ENCODE data around the gene BIRC6.
"Not testable (repeated sequence)": the region's sequence is repeated elsewhere in the genome, so short reads cannot be mapped to it uniquely, and the experiment has no call there.

The BIRC6 gene

DNA sequence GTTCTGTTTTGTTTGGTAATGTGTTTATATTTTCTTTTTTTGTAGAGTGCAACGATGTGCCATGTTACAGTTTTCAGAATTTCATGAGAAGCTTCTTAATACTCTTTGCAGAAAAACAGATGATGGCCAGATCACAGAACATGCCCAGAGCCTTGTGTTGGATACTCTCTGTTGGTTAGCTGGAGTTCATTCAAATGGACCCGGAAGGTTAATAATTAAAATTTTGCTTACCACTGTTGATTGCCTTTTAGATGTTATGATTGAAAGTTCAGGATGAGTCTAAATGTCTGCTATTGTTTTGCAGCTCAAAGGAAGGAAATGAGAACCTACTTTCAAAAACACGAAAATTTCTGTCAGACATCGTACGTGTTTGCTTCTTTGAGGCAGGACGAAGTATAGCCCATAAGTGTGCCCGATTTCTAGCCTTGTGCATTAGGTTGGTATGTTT, 85.2 kb downstream of the BIRC6 start:
- DNase-seq (ENCODE audit: low read depth, low spot score) = no peak

DNA sequence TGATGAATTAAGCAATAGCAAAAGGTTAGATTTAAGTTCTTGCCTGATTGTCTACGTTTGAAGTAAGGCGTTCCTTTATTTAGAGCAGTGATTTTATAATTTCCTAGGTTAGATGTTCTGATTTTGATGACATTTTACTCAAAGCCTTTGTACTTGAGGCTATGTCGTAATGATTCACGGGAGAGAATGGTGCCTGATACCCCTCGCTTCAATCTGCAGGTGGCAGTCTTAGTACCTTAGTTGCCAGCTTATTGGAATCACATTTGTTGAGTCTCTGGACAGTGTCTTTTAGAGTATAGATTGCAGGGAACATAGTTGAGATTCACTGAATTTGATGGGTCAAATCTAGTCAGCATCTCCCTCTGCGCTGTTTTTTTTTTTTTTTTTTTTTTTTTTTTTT, 89.5 kb downstream of the BIRC6 start:
- no peak for DNase-seq (ENCODE audit: low read depth, low spot score)

DNA sequence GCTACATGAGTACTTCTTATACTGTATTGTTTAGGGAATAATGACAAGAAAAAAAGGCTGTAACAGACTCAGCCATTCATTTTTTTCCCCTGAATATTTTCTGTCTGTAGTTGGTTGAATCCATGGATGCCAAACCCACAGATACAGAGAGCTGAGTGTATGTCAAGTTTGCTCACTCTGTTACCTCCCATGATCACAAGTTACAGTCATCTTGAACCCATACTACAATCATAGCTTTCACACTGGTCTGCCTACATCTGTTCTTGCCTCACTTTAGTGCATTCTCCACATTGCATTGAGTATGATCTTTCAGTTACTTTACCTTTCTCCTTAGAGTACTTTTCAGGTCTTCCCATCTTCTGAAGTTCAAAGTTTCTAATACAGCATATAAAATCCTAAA, 94.0 kb downstream of the BIRC6 start:
- no peak for DNase-seq (ENCODE audit: low read depth, low spot score)

DNA sequence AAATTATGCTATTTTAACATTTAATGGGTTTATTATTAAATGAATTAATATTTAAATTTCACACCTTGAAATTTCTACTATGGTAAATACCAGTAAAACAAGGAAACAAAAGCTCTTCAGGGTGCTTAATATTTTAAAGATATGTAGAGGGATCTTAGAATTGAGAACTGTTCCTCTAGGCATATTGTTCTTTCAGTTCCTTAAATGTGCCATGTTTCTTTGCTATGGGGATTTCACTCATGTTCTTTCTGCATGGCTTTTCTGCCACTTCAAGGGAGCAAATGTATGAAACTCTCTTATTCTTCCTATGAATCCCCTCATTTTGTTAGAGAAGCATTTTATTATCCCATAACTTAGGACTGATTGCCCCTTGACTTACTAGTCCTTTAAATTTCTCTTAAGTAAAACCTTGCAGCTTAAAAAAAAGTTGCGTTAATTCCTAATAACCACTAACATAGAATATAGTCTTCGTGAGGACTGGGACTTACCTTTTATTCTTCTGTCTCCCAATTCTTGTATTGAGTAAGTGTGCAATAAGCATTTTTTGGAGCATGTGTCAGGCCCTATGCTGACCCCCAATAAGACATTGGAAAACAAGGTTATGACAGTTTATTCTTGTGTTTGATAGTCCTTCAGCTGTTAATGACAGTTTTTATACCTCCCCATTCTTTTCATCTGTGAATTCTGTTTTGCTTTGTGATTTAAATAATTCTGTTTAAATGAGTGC, 95.7 kb downstream of the BIRC6 start:
- DNase-seq (ENCODE audit: low read depth, low spot score) = no peak

GRCh38 chr2:32453242-32454062, 96.6 kb downstream of the BIRC6 start:
- DNase-seq (ENCODE audit: low read depth, low spot score) = no peak

- no peak for DNase-seq (ENCODE audit: low read depth, low spot score)
Measured at GRCh38 chr2:32455816-32456215, 99.0 kb downstream of the BIRC6 start.

GRCh38 chr2:32456808-32457207, 100.0 kb downstream of the BIRC6 start:
- DNase-seq (ENCODE audit: low read depth, low spot score) = no peak

GRCh38 chr2:32457814-32458213, 101.0 kb downstream of the BIRC6 start:
- DNase-seq (ENCODE audit: low read depth, low spot score) = no peak

- not testable (repeated sequence) for DNase-seq (ENCODE audit: low read depth, low spot score)
Measured at GRCh38 chr2:32460861-32461260, 104.0 kb downstream of the BIRC6 start.

- DNase-seq (ENCODE audit: low read depth, low spot score) = no peak
Measured at GRCh38 chr2:32463110-32463509, 106.3 kb downstream of the BIRC6 start.

- DNase-seq (ENCODE audit: low read depth, low spot score) = no peak
Measured at GRCh38 chr2:32464431-32464830, 107.6 kb downstream of the BIRC6 start.

DNA sequence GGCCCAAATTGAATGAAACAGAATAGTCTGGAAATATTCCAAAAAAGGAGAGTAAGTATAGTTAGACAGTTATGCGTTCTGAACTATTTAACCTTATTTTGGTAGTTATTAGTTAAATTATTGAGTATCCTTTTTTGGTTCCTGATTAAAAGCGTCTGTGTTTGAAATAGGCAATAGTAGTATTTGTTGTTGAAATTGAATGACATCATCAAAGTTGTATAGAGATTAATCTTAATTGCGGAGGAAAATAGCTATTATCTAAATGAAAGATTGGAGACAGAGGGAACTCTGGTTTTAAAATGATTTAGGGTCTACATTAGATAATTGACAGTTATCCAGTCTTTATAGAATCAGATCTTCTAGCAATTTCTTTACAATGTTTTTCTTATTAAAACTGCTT, 115.8 kb downstream of the BIRC6 start:
- no peak for DNase-seq (ENCODE audit: low read depth, low spot score)

- no peak for DNase-seq (ENCODE audit: low read depth, low spot score)
Measured at GRCh38 chr2:32474381-32474780, 117.6 kb downstream of the BIRC6 start.

GRCh38 chr2:32478889-32479620, 122.2 kb downstream of the BIRC6 start:
- DNase-seq (ENCODE audit: low read depth, low spot score) = peak; percentile 30

DNA sequence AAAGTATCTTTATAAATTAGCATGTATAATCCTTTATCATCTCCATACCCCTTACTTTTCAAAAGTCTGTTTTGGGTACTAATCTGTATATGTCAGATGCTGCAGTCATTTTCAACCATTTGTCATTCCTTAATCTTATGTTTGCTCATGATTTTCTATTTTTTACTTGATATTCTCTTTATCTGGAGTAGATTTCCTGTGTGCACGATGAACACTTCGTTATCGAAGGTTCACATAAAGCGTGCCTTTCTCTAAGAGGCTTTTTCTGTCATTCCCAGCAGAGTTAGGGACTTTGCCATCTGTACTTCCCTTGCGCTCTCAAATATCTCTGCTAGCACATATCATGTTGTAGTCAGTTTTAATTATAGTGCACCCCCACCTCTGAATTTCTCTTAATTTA, 123.2 kb downstream of the BIRC6 start:
- DNase-seq (ENCODE audit: low read depth, low spot score) = no peak

GRCh38 chr2:32482471-32482870, 125.6 kb downstream of the BIRC6 start:
- DNase-seq (ENCODE audit: low read depth, low spot score) = no peak

GRCh38 chr2:32484937-32485336, 128.1 kb downstream of the BIRC6 start:
- peak; percentile 64 for DNase-seq (ENCODE audit: low read depth, low spot score)

GRCh38 chr2:32485399-32485798, 128.6 kb downstream of the BIRC6 start:
- DNase-seq (ENCODE audit: low read depth, low spot score) = no peak

GRCh38 chr2:32489061-32489460, 132.2 kb downstream of the BIRC6 start:
- DNase-seq (ENCODE audit: low read depth, low spot score) = no peak

GRCh38 chr2:32491346-32491745, 134.5 kb downstream of the BIRC6 start:
- no peak for DNase-seq (ENCODE audit: low read depth, low spot score)

DNA sequence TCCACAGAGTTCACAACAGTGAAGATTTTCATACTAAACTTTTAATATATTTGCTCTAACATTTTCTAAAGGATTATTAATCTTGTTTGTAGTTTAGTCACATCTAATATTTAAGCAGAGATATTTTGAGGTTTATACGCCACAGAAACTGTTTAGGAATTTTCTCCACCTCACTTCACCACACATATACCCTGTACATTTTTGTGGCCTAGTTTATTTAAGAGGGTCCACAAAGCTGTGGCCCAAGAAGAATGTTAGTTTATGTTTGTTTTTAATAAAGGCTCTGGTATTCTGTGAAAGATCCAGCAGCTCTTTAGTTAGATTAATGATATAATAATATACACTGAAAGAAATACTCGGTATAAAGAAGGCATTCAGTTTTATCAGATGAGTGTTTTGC, 138.3 kb downstream of the BIRC6 start:
- DNase-seq (ENCODE audit: low read depth, low spot score) = peak; percentile 59

DNA sequence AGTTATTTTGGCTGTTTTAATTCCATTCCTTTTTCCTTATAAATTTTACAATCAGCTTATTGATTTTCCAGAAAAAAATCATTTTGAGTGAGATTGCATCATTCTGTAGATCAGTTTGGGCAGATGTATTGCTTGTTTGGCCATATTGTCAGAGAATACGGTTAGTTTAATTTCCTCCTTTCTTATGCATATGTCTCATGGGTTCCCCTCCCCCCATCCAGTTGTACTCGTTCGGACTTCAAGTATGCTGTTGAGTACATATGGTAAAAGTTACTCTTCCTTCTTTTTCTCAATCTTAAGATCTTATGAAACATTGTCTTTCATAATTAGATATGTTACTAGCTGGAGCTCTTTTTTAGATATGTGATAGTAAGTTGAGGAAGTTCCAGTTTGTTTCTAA, 139.8 kb downstream of the BIRC6 start:
- no peak for DNase-seq (ENCODE audit: low read depth, low spot score)
